Large intestine (tissue), 12 donors: ENCODE results near the gene C14orf132. TPM values are rescaled to one million over a fixed set of nuclear protein-coding genes. Genes with fewer than 3 reads are reported as not detected.
"Not testable (repeated sequence)": the region's sequence is repeated elsewhere in the genome, so short reads cannot be mapped to it uniquely, and the experiment has no call there.

Source experiments
- DNase-seq, 2 donors: peaks; one replicate each; pipeline versions ENCODE4 v3.0.0 to v3.0.0-alpha.2; 2013
- H3K27ac ChIP-seq: one replicate; pipeline ENCODE4 v1.5.1; 2013; ENCODE audit warnings: low read length
- H3K27me3 ChIP-seq: 2 replicates; pipeline ENCODE4 v1.6.1; 2013; ENCODE audit warnings: low read length; ENCODE audit not compliant: control insufficient read depth, insufficient read depth
- H3K36me3 ChIP-seq: 2 replicates; pipeline ENCODE4 v1.6.1; 2013; ENCODE audit warnings: low read length; ENCODE audit not compliant: control insufficient read depth, insufficient read depth
- H3K4me1 ChIP-seq: one replicate; pipeline ENCODE4 v1.6.1; 2013; ENCODE audit warnings: low read length; ENCODE audit not compliant: control insufficient read depth, insufficient read depth
- H3K4me3 ChIP-seq: one replicate; pipeline ENCODE4 v1.5.1; 2013; ENCODE audit warnings: low read length
- H3K9me3 ChIP-seq: one replicate; pipeline ENCODE4 v1.6.1; 2013; ENCODE audit warnings: mild to moderate bottlenecking, low read depth, low read length, moderate library complexity; ENCODE audit not compliant: control insufficient read depth
- WGBS: methylation state at CpG from one replicate; pipeline ENCODE4 v1.1.5; 2013; ENCODE audit warnings: low lambda C conversion rate; ENCODE audit not compliant: insufficient coverage; 5-methylcytosine and 5-hydroxymethylcytosine counted together
- long read RNA-seq, 11 donors: transcript quantifications; one replicate each; lab custom pipeline, GENCODE V29; 2026
- polyA plus RNA-seq: library from polyadenylated mRNA; unstranded; fragments of 120-200 nt; gene quantifications from one replicate; pipeline ENCODE4 v1.2.1, GENCODE V29; 2013

C14orf132 gene
- 20.0 TPM for polyA plus RNA-seq
- long read RNA-seq, donor 1, full-length matches to known transcripts, result 2 of 2 reads
- long read RNA-seq, donor 1, partial matches to known transcripts, result 0 of 2 reads
- long read RNA-seq, donor 1, other reads (novel, unspliced or antisense), result 0 of 2 reads
- long read RNA-seq, donor 2, full-length matches to known transcripts, result 7 of 7 reads
- long read RNA-seq, donor 2, partial matches to known transcripts, result 0 of 7 reads
- long read RNA-seq, donor 2, other reads (novel, unspliced or antisense), result 0 of 7 reads
- long read RNA-seq, donor 3, result 0 reads
- long read RNA-seq, donor 4, result 0 reads
- long read RNA-seq, donor 5, full-length matches to known transcripts, result 4 of 4 reads
- long read RNA-seq, donor 5, partial matches to known transcripts, result 0 of 4 reads
- long read RNA-seq, donor 5, other reads (novel, unspliced or antisense), result 0 of 4 reads
- long read RNA-seq, donor 6, full-length matches to known transcripts, result 7 of 7 reads
- long read RNA-seq, donor 6, partial matches to known transcripts, result 0 of 7 reads
- long read RNA-seq, donor 6, other reads (novel, unspliced or antisense), result 0 of 7 reads
- long read RNA-seq, donor 7, full-length matches to known transcripts, result 3 of 3 reads
- long read RNA-seq, donor 7, partial matches to known transcripts, result 0 of 3 reads
- long read RNA-seq, donor 7, other reads (novel, unspliced or antisense), result 0 of 3 reads
- long read RNA-seq, donor 8, full-length matches to known transcripts, result 6 of 6 reads
- long read RNA-seq, donor 8, partial matches to known transcripts, result 0 of 6 reads
- long read RNA-seq, donor 8, other reads (novel, unspliced or antisense), result 0 of 6 reads
- long read RNA-seq, donor 9, full-length matches to known transcripts, result 2 of 2 reads
- long read RNA-seq, donor 9, partial matches to known transcripts, result 0 of 2 reads
- long read RNA-seq, donor 9, other reads (novel, unspliced or antisense), result 0 of 2 reads
- long read RNA-seq, donor 10, full-length matches to known transcripts, result 3 of 3 reads
- long read RNA-seq, donor 10, partial matches to known transcripts, result 0 of 3 reads
- long read RNA-seq, donor 10, other reads (novel, unspliced or antisense), result 0 of 3 reads
- long read RNA-seq, donor 11, full-length matches to known transcripts, result 3 of 3 reads
- long read RNA-seq, donor 11, partial matches to known transcripts, result 0 of 3 reads
- long read RNA-seq, donor 11, other reads (novel, unspliced or antisense), result 0 of 3 reads

DNA sequence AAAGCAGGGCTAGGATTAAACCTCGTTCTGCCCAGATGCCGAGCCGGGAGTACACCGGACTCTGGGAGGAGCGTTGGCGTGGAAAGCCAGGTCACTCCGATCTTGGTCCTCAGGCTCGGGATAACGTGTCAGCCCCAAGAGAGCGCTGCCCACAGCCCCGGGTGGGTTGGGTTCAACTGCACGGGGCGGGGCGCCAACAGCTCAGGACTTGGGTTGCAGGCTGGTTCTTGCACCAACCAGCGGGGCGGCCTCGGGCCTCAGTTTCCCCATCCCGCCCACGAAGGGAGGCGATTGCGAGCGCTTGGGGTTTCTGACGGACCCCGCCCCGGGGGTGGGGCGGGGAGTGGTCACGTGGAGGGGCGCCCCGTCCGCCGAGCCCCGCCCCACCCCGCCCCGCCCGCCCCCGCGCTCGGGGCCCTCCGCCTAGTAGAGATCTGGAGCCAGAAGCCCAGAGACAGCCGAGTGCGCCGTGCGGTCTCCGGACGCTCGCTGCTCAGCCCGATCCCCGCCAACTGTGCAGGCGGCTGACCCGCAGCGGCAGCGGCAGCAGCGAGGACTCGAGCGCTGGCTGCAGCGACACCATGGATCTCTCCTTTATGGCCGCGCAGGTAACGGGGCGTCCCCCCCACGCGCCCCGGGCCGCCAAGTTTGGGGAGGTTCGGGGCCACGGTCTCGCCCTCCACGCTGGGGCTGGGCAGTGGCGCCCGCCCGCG, at the start of gene C14orf132:
TSS of gene C14orf132 (plus strand) at position 443 of the 713 bp plus-strand sequence. CDS start at position 582, 139 bp downstream.
- peak within 1 kb of the TSS; percentile 53 for H3K4me3 ChIP-seq
- peak within 1 kb of the TSS; percentile 40 for H3K27ac ChIP-seq
- H3K36me3 ChIP-seq, result no peaks in the 10 kb centered on the region
- WGBS, result no CpG with 5 or more reads among the region's 72 CpGs
- H3K27me3 ChIP-seq, result peaks cover 59% of the 10 kb centered on the region
- DNase-seq, result peak in 1 of 2 donors; percentile 40
- peaks cover 3% of the 10 kb centered on the region for H3K9me3 ChIP-seq
- no peaks in the 10 kb centered on the region for H3K4me1 ChIP-seq

DNA sequence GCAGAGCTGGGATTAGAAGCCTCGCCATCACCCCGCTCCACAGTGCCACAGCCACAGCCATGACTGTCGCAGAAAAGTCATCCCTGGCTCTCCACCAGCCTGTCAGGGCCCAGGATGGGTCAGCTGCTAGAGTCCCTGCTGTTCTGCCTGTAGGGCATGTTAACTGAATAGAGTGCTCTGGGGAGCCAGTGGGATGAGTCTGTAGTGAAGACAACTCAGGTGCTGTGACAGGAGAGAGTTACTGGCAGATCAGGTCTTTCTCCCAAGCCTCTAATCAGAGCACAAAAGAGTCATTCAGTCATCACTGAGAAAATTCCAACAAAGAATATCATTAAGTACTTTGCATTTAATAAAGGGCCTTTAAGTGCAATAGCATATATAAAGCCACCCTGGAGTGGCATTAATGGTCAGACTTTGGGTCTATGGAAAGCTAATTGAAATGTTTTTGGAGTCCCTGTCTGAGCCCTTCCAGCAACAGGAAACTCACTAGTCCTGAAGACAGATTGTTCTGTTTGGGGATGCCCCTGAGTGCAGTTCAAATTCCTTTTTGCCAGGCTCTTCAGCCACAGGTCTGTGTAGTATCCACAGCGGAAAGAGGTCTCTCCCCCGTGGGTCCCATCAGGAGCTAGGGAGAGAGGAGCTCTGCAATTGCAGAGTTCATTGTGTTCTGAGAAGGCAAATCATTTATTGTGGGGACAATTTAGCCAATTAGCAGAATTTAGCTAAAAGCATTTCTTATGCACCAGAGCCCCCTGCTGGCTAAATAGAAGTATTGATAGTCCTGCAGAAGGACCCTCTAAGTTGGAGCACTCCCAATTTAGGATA, 45.2 kb upstream of the C14orf132 start:
- Histone ChIP-seq H3K4me1 (no peaks in the 10 kb centered on the region), H3K4me3 (no peak overlapping the region), H3K9me3 (peaks cover 3% of the 10 kb centered on the region), H3K27ac (no peak overlapping the region), H3K36me3 (no peaks in the 10 kb centered on the region), H3K27me3 (peaks cover 7% of the 10 kb centered on the region)
- no CpG with 5 or more reads among the region's 5 CpGs for WGBS
- DNase-seq, result peak; percentile 5 to 21

DNA sequence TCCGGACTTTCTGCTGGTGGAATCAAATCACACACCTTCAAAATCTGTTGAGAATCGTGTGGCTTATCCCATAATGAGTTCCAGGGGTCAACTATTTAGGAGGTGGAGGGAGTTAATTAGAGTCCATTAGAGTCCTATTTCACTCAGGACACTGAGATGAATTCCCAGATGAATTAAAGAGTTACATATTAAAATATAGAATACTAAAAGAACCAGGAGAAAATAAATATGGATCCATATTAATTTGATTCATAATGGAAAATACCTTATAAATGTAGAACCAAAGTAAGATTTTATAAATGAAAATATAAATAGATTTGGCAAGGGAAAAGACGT, 44.6 kb upstream of the C14orf132 start:
- 83% methylated on average over 1 of the region's 3 CpGs for WGBS
- Histone ChIP-seq H3K27me3 (peaks cover 7% of the 10 kb centered on the region), H3K36me3 (no peaks in the 10 kb centered on the region), H3K9me3 (peaks cover 3% of the 10 kb centered on the region), H3K27ac (no peak overlapping the region), H3K4me3 (no peak overlapping the region), H3K4me1 (no peaks in the 10 kb centered on the region)
- DNase-seq, result no peak

DNA sequence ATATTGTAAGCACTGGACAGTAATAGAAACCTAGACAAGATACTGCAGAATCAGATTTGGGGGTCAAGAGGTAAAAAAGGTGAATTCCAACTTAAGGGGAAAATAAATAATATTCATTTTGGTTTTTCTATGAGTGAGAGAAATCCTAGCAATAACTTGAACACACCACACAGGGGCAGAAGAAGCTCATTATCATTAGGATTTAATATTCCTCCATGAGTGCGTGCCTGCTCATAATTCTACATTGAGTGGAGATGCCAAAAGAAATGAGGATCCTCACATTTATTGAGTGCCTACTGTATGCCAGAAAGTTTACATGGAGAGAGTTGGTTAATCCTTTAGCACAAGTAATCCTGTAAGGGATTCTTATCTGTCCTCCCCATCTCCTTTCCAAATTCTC, 40.5 kb upstream of the C14orf132 start:
- H3K4me3 ChIP-seq, result no peak overlapping the region

DNA sequence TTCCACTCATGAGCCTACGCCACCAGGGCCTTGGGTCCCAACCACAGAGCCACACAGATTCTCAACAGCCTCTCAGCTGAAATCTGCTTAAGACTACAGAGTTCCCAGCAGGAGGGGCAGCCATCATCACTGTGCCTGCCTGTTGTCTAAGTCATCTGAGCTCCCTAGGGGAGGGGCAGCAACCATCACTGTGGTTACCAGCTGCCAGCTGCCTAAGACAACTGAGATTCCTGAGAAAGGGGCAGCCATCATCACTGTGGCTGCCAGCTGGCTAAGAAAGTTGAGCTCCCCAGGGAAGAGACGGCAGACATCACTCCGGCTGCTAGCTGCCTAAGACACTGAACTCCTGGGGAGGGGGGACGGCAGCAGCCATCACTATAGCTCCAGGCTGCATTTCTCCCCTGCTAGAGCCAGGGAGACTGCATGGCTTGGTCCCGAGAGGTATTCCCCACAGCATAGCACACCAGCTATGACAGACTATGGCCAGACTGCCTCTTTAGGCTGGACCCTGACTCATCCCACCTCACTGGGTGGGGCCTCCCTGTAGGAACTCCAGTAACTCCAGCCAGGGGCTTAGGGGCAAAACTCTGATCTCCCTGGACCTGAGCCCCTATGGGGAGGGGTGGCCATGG, 37.2 kb upstream of the C14orf132 start:
- no CpG with 5 or more reads among the region's 5 CpGs for WGBS
- Histone ChIP-seq H3K4me3 (no peak overlapping the region), H3K36me3 (no peaks in the 10 kb centered on the region), H3K27me3 (peaks cover 17% of the 10 kb centered on the region), H3K4me1 (no peaks in the 10 kb centered on the region), H3K9me3 (no peaks in the 10 kb centered on the region), H3K27ac (no peak overlapping the region)
- peak in 1 of 2 donors; percentile 2 for DNase-seq

More for the DNA sequence above, 40.5 kb upstream of the C14orf132 start:
- Histone ChIP-seq H3K27ac (no peak overlapping the region), H3K9me3 (no peaks in the 10 kb centered on the region), H3K4me1 (no peaks in the 10 kb centered on the region), H3K27me3 (peaks cover 19% of the 10 kb centered on the region), H3K36me3 (no peaks in the 10 kb centered on the region)
- DNase-seq, result no peak
- no CpG with 5 or more reads among the region's 1 CpG for WGBS

DNA sequence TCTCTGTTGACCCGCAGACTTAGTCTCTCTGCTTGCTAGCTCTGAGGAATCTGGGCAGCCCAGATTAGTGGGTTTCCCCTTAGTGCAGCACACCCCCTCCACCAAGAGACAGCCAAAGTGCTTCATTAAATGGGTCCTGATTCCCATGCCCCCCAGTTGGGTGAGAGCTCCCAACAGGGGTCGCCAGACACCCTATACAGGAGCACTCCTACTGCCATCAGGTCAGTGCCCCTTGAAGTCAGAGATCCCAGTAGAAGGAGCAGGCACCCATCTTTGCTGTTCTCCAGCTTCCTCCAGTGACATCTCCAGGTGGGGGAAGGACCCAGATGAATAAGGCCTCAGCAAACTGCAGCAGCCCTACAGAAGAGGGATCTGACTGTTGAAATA, 36.7 kb upstream of the C14orf132 start:
- H3K27me3 ChIP-seq, result peaks cover 17% of the 10 kb centered on the region
- H3K9me3 ChIP-seq, result no peaks in the 10 kb centered on the region
- H3K4me3 ChIP-seq, result no peak overlapping the region
- H3K27ac ChIP-seq, result no peak overlapping the region
- DNase-seq, result no peak
- no CpG with 5 or more reads among the region's 2 CpGs for WGBS
- no peaks in the 10 kb centered on the region for H3K4me1 ChIP-seq
- no peaks in the 10 kb centered on the region for H3K36me3 ChIP-seq

DNA sequence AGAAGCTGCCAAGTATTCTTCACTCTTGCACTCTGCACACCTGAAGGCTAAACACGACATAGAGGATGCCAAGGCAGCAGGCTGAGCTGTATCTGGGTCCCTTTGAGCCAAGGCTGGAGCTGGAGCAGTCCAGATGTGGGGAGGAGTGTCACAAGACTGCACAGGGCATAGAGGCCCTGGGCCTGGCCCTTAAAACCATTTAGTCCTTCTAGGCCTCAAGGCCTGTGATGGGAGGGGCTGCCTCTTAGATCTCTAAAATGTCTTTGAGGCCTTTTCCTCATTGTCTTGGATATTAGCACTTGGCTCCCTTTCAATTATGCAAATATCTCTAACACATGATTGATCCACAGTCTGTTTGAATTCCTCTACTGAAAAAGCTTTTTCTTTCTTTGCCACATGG, 28.0 kb upstream of the C14orf132 start:
- Histone ChIP-seq H3K4me1 (no peaks in the 10 kb centered on the region), H3K27me3 (no peaks in the 10 kb centered on the region), H3K36me3 (no peaks in the 10 kb centered on the region), H3K27ac (no peak overlapping the region), H3K9me3 (no peaks in the 10 kb centered on the region), H3K4me3 (no peak overlapping the region)
- no peak for DNase-seq
- WGBS, result no CpG with 5 or more reads among the region's 1 CpG

DNA sequence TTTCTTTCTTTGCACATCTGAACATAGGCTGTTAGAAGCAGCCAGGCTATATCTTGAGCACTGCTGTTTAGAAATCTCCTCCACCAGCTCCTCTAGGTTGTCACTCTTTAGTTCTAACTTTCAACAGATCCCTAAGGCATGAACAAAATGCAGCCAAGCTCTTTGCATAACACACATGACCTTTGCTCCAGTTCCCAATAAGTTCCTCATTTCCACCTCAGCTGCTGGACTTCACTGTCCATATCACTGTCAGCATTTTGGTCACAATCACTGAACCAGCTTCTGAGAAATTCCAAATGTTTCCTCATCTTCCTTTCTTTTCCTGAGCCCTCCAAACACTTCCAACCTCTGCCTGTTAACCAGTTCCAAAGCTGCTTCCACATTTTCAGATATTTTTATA, 27.6 kb upstream of the C14orf132 start:
- no peaks in the 10 kb centered on the region for H3K9me3 ChIP-seq
- H3K4me1 ChIP-seq, result no peaks in the 10 kb centered on the region
- no peak for DNase-seq
- no peaks in the 10 kb centered on the region for H3K36me3 ChIP-seq
- H3K4me3 ChIP-seq, result no peak overlapping the region
- H3K27ac ChIP-seq, result no peak overlapping the region
- H3K27me3 ChIP-seq, result no peaks in the 10 kb centered on the region

DNA sequence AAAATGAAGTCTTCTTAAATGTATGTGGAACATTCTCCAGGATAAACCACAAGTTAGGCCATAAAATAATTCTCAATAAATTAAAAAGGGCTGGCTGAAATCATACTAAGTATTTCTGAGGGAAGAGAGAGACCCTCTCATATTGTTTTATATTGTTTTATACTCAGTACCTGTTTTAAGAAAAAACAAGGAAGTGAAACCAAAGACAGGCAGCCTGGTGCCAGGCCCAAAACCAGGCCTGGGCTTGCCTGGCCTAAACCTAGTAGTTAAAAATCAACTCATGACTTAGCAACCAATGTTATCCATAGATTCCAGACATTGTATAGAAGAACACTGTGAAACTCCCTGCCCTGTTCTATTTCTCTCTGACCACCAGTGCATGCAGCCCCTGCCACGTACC, 26.4 kb upstream of the C14orf132 start:
- H3K27ac ChIP-seq, H3K36me3 ChIP-seq, DNase-seq, H3K9me3 ChIP-seq, H3K27me3 ChIP-seq, H3K4me1 ChIP-seq, H3K4me3 ChIP-seq: not testable (repeated sequence)
- no CpG with 5 or more reads among the region's 1 CpG for whole genome bisulfite sequencing
